Mesothelial cell of epicardium (in vitro differentiated cells): ENCODE results near the gene PDE10A. TPM values are rescaled to one million over a fixed set of nuclear protein-coding genes. Genes with fewer than 3 reads are reported as not detected.
"Not testable (repeated sequence)": the region's sequence is repeated elsewhere in the genome, so short reads cannot be mapped to it uniquely, and the experiment has no call there.

Experiments used
- DNase-seq, 2 experiments: peaks; one replicate each; pipeline ENCODE4 v3.0.0; 2021; ENCODE audit warnings: low spot score in 2 of 2; ENCODE audit not compliant: unreplicated experiment in 2 of 2
- H3K27ac Mint-ChIP-seq: 2 replicates; pipeline ENCODE4 v1.8.0; 2021; ENCODE audit warnings: mixed read lengths
- H3K27me3 Mint-ChIP-seq: 2 replicates; pipeline ENCODE4 v1.8.0; 2021; ENCODE audit warnings: low read depth, mixed read lengths
- H3K36me3 Mint-ChIP-seq: 2 replicates; pipeline ENCODE4 v1.8.0; 2021; ENCODE audit warnings: mixed read lengths
- H3K4me1 Mint-ChIP-seq: 2 replicates; pipeline ENCODE4 v1.8.0; 2021; ENCODE audit warnings: mixed read lengths
- H3K4me3 Mint-ChIP-seq: 2 replicates; pipeline ENCODE4 v1.8.0; 2021; ENCODE audit warnings: mild to moderate bottlenecking, moderate library complexity, mixed read lengths
- H3K9me3 Mint-ChIP-seq: 2 replicates; pipeline ENCODE4 v1.8.0; 2021; ENCODE audit warnings: mixed read lengths
- total RNA-seq: library from RNA; stranded (reverse); gene quantifications from 3 replicates; pipeline ENCODE4 v1.2.1, GENCODE V29; 2021
- TF ChIP-seq, protein P1 (sequence below): fragments of 200-600 bp; sonication (generic); IDR thresholded peaks from one replicate; pipeline ENCODE4 v1.5.0; 2021; ENCODE audit warnings: antibody characterized with exemption; ENCODE audit not compliant: unreplicated experiment

PDE10A gene
- total RNA-seq, 1 donor from 2014 or later: 12.8 TPM

DNA sequence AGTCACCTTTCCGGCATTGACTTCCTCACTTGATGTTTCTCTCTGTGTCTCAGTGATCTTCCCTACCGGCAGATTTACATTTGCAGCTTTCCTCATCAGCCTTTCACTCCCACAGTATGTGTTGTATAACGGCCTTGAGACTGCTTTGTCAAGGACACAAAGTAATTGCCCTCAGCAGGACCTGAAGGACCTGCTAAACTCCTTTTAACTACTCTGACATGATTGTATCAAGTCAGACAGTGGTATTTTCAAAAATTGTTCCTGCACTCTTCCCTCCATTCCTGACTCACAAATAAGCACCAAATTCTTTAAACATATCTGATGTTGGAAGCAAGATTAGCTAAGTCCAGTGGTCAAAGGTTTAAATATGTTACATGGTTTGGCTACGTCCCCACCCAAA, 62.4 kb downstream of the PDE10A start:
- H3K36me3 Mint-ChIP-seq: no peaks in the 10 kb centered on the region
- H3K27me3 Mint-ChIP-seq: no peaks in the 10 kb centered on the region
- no peak overlapping the region for H3K27ac Mint-ChIP-seq
- peaks cover 4% of the 10 kb centered on the region for H3K9me3 Mint-ChIP-seq
- TF ChIP-seq, protein P1, sequence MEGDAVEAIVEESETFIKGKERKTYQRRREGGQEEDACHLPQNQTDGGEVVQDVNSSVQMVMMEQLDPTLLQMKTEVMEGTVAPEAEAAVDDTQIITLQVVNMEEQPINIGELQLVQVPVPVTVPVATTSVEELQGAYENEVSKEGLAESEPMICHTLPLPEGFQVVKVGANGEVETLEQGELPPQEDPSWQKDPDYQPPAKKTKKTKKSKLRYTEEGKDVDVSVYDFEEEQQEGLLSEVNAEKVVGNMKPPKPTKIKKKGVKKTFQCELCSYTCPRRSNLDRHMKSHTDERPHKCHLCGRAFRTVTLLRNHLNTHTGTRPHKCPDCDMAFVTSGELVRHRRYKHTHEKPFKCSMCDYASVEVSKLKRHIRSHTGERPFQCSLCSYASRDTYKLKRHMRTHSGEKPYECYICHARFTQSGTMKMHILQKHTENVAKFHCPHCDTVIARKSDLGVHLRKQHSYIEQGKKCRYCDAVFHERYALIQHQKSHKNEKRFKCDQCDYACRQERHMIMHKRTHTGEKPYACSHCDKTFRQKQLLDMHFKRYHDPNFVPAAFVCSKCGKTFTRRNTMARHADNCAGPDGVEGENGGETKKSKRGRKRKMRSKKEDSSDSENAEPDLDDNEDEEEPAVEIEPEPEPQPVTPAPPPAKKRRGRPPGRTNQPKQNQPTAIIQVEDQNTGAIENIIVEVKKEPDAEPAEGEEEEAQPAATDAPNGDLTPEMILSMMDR: no peak
- no peak for DNase-seq
- H3K4me3 Mint-ChIP-seq: no peak overlapping the region
- H3K4me1 Mint-ChIP-seq: peaks cover 27% of the 10 kb centered on the region

DNA sequence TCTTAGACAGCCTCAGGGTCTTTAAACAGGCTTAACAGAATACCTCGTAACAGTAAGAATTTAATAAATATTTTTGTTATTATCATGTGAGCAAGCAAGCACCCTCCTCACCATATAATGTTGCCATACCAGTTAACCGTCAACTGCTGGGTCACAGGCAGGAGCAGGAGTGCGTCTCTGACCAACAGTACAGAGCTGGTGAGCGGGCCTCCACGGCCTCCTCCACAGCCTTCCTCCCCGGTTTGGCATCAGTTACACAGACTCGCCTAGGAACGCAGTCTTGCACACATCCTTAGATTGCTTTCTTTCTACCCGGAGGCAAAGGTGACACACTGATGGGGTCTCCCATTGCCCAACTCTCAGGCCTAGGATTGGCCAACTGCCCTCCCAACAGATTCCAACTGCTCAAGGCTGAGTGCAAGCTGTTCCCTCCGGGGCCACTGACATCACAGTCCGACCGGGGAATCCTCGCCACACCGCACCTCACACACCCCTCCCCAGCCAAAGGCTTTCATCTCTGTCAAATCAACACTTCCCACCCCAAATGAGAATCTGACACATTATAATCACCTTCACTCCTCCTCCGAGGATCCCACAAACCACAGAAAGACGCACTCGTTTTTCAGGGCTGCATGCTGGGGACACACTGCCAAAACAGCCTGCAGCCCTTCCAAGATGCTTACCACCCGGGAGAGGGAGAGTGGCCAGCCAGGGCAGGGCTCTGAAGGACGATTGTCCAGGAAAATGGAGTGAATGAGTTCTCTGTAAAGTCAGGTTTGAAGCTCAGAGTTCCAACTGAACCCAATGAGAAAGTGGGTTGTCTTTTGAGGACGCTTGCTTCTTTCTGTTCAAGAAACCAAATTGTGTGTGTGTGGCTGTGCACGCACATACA, 63.2 kb downstream of the PDE10A start:
- H3K4me3 Mint-ChIP-seq: no peak overlapping the region
- TF ChIP-seq, protein P1: no peak
- peaks cover 5% of the 10 kb centered on the region for H3K9me3 Mint-ChIP-seq
- no peak overlapping the region for H3K27ac Mint-ChIP-seq
- peaks cover 27% of the 10 kb centered on the region for H3K4me1 Mint-ChIP-seq
- H3K27me3 Mint-ChIP-seq: no peaks in the 10 kb centered on the region
- H3K36me3 Mint-ChIP-seq: no peaks in the 10 kb centered on the region
- DNase-seq: no peak

GRCh38 chr6:165599121-165599520, 63.9 kb downstream of the PDE10A start:
- H3K4me1 Mint-ChIP-seq: peaks cover 27% of the 10 kb centered on the region
- no peak overlapping the region for H3K4me3 Mint-ChIP-seq
- DNase-seq: no peak
- no peaks in the 10 kb centered on the region for H3K36me3 Mint-ChIP-seq
- H3K9me3 Mint-ChIP-seq: peaks cover 12% of the 10 kb centered on the region
- H3K27me3 Mint-ChIP-seq: no peaks in the 10 kb centered on the region
- TF ChIP-seq, protein P1: no peak
- H3K27ac Mint-ChIP-seq: no peak overlapping the region

DNA sequence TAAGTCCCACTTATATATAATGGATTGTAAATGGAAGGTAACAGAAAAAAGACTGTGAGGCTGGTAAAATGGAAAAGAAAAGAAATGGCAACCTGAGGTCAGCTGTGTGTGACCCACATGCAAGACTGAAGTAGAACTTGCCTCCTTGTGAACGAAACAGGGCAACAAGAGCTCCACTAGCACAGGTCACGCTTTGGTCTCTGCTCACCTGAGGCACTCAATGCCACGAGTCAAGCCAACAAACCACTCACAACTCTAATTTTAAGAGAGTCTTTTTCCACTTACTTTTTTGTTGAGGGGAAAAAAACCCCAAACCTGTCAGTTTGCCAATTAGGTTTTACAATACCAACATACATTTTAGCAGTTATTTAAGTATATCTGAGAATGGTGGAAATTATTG, 65.2 kb downstream of the PDE10A start:
- Mint-ChIP-seq H3K27ac (no peak overlapping the region), H3K9me3 (peaks cover 24% of the 10 kb centered on the region), H3K36me3 (peaks cover 2% of the 10 kb centered on the region)

GRCh38 chr6:165594584-165595333, 68.3 kb downstream of the PDE10A start:
- no peaks in the 10 kb centered on the region for H3K27me3 Mint-ChIP-seq
- H3K9me3 Mint-ChIP-seq: peaks cover 27% of the 10 kb centered on the region
- no peak overlapping the region for H3K4me3 Mint-ChIP-seq
- H3K36me3 Mint-ChIP-seq: peaks cover 2% of the 10 kb centered on the region
- H3K27ac Mint-ChIP-seq: no peak overlapping the region
- TF ChIP-seq, protein P1: no peak
- peaks cover 18% of the 10 kb centered on the region for H3K4me1 Mint-ChIP-seq
- no peak for DNase-seq

More for the DNA sequence above, 65.2 kb downstream of the PDE10A start:
- Mint-ChIP-seq H3K27me3 (no peaks in the 10 kb centered on the region), H3K4me3 (no peak overlapping the region), H3K4me1 (peaks cover 27% of the 10 kb centered on the region)
- TF ChIP-seq, protein P1: no peak
- DNase-seq: no peak

- not testable (repeated sequence) for H3K27me3 Mint-ChIP-seq, H3K4me3 Mint-ChIP-seq, H3K27ac Mint-ChIP-seq, H3K36me3 Mint-ChIP-seq, DNase-seq
- Mint-ChIP-seq H3K4me1 (peaks cover 11% of the 10 kb centered on the region), H3K9me3 (peaks cover 27% of the 10 kb centered on the region)
Measured at GRCh38 chr6:165592947-165593346, 70.1 kb downstream of the PDE10A start.
